ENCODE results near the gene PGAP3. TPM values are rescaled to one million over a fixed set of nuclear protein-coding genes. Genes with fewer than 3 reads are reported as not detected.

PGAP3 gene
- total RNA-seq, 1 experiment from 2014 or later = 8.4 TPM

GRCh38 chr17:39623356-39623950 lies 64.4 kb downstream of the PGAP3 start:
- Histone ChIP-seq H3K27ac (no peak overlapping the region), H3K36me3 (no peaks in the 10 kb centered on the region), H3K9me3 (replicated peaks) (no peaks in the 10 kb centered on the region), H3K4me1 (replicated peaks) (peaks cover 11% of the 10 kb centered on the region), H3K27me3 (replicated peaks) (peaks cover 37% of the 10 kb centered on the region), H3K4me3 (no peak overlapping the region)
- peak; percentile 50 to 78 for DNase-seq (ENCODE audit: low read depth in 1 of 2, low spot score in 2 of 2)

DNA sequence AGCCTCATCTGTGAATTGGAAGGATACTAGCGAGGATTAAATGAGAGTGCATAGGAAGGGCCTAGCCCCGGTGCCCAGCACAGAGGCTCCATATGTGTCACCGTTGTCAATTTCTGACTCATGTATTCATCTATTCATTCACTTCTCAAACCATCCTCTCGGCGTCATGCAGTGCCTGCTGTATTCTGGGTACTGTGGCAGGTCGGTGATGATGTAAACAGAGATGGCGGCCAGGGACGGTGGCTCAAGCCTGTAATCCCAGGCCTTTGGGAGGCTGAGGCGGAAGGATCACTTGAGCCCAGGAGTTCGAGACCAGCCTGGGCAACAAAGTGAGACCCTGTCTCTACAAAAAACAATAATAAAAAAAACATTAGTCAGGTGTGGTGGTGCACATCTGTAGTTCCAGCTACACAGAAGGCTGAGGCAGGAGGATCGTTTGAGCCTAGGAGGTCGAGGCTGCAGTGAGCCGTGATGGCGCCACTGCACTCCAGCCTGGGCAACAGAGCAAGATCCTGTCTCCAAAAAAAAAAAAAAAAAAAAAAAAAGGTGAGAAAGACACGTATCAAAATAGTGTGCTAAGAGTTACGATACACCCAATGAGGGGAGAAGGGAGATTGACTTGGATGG lies 65.4 kb downstream of the PGAP3 start:
- H3K27ac ChIP-seq = no peak overlapping the region
- H3K27me3 ChIP-seq (replicated peaks) = peaks cover 35% of the 10 kb centered on the region
- H3K4me3 ChIP-seq = no peak overlapping the region
- no peak for DNase-seq (ENCODE audit: low read depth in 1 of 2, low spot score in 2 of 2)
- no peaks in the 10 kb centered on the region for H3K9me3 ChIP-seq (replicated peaks)
- peaks cover 15% of the 10 kb centered on the region for H3K4me1 ChIP-seq (replicated peaks)
- H3K36me3 ChIP-seq = no peaks in the 10 kb centered on the region

GRCh38 chr17:39621523-39622379 lies 66.1 kb downstream of the PGAP3 start:
- Histone ChIP-seq H3K4me1 (replicated peaks) (peaks cover 19% of the 10 kb centered on the region), H3K27me3 (replicated peaks) (peaks cover 35% of the 10 kb centered on the region), H3K36me3 (no peaks in the 10 kb centered on the region), H3K9me3 (replicated peaks) (no peaks in the 10 kb centered on the region), H3K4me3 (no peak overlapping the region), H3K27ac (no peak overlapping the region)
- peak; percentile 78 to 86 for DNase-seq (ENCODE audit: low read depth in 1 of 2, low spot score in 2 of 2)

Other genes with a start within 250 kb of the PGAP3 start
- 12.5 and 15.4 TPM in 2 replicates for gene MED1, start 236.8 kb downstream of the PGAP3 start, total RNA-seq (2014; rRNA removed; shearing (Covaris generic))
- gene CDK12, start 226.6 kb downstream of the PGAP3 start, total RNA-seq (2014; rRNA removed; shearing (Covaris generic)) = 22.8 and 33.6 TPM in 2 replicates
- gene NEUROD2, start 80.1 kb downstream of the PGAP3 start, total RNA-seq (2014; rRNA removed; shearing (Covaris generic)) = not detected in 2 replicates
- gene PPP1R1B, start 61.1 kb downstream of the PGAP3 start, total RNA-seq (2014; rRNA removed; shearing (Covaris generic)) = not detected in 2 replicates
- gene STARD3, start 50.9 kb downstream of the PGAP3 start, total RNA-seq (2014; rRNA removed; shearing (Covaris generic)) = 27.8 and 46.6 TPM in 2 replicates
- 0.11 TPM in 1 of 2 replicates, not detected in the other for gene TCAP, start 22.7 kb downstream of the PGAP3 start, total RNA-seq (2014; rRNA removed; shearing (Covaris generic))
- not detected in 2 replicates for gene PNMT, start 19.6 kb downstream of the PGAP3 start, total RNA-seq (2014; rRNA removed; shearing (Covaris generic))
- 16.7 and 26.8 TPM in 2 replicates for gene ERBB2, start 12.0 kb upstream of the PGAP3 start, total RNA-seq (2014; rRNA removed; shearing (Covaris generic))
- gene MIEN1, start 42.5 kb upstream of the PGAP3 start, total RNA-seq (2014; rRNA removed; shearing (Covaris generic)) = 53.3 and 99.4 TPM in 2 replicates
- not detected in 2 replicates for gene GRB7, start 49.9 kb upstream of the PGAP3 start, total RNA-seq (2014; rRNA removed; shearing (Covaris generic))
- gene IKZF3, start 176.3 kb upstream of the PGAP3 start, total RNA-seq (2014; rRNA removed; shearing (Covaris generic)) = under 0.01 TPM in 1 of 2 replicates, not detected in the other
- gene ZPBP2, start 180.1 kb upstream of the PGAP3 start, total RNA-seq (2014; rRNA removed; shearing (Covaris generic)) = not detected in 2 replicates
- gene GSDMB, start 230.6 kb upstream of the PGAP3 start, total RNA-seq (2014; rRNA removed; shearing (Covaris generic)) = 0.85 and 2.2 TPM in 2 replicates
- 36.0 and 39.1 TPM in 2 replicates for gene ORMDL3, start 239.5 kb upstream of the PGAP3 start, total RNA-seq (2014; rRNA removed; shearing (Covaris generic))
- not detected in 2 replicates for gene LRRC3C, start 239.7 kb upstream of the PGAP3 start, total RNA-seq (2014; rRNA removed; shearing (Covaris generic))

Measured in SJSA1 (cell line).